ENCODE data around the gene MARK2. TPM values are rescaled to one million over a fixed set of nuclear protein-coding genes. Genes with fewer than 3 reads are reported as not detected.

The MARK2 gene
- total RNA-seq, 4 donors from 2014 or later = 66.3 to 78.7 (median 71.8) TPM

DNA sequence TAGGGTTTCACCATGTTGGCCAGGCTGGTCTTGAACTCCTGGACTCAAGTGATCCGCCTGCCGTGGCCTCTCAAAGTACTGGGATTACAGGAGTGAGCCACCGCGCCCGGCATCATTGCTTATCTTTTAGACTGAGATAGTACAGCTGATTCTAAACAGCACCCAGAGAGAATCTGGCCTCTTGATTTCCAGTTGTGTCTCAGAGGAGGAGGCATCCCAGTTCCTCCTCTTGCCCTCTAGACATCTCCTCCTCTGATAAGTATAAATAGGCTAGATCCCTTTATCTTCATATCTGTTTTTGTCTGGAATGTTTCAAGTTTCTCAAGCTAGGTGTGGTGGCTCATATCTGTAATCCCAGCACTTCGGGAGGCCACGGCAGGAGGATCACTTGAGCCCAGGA lies 7.0 kb downstream of the MARK2 start:
- no peaks in the 10 kb centered on the region for H3K27me3 ChIP-seq
- no peak overlapping the region for H3K4me3 ChIP-seq
- 56% methylated on average over 7 of the region's 7 CpGs for WGBS
- peak overlapping the region; percentile 88 for H3K27ac ChIP-seq
- peaks cover 6% of the 10 kb centered on the region for H3K36me3 ChIP-seq
- no peaks in the 10 kb centered on the region for H3K9me3 ChIP-seq
- no peak for TF ChIP-seq EP300 (IDR thresholded peaks at IDR 0.05)
- TF ChIP-seq POLR2A (IDR thresholded peaks at IDR 0.05) = no peak
- no peak for DNase-seq (ENCODE audit: low spot score in 2 of 2)
- H3K4me1 ChIP-seq = peaks cover 76% of the 10 kb centered on the region

DNA sequence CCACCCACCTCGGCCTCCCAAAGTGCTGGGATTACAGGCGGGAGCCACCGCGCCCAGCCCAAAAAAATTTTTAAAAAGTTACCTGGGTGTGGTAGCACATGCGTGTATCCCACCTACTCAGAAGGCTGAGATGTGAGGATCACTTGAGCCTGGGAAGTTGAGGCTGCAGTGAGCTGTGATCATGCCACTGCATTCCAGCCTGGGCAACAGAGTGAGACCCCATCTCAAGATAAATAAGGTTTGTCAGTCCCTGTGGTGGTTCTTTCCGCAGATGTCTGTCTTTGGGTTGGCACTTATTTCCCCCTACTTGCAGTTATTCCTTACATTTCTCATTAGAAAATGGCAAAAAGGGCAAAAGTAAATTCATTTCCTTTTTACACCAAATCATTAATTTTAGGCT lies 8.0 kb downstream of the MARK2 start:
- DNase-seq (ENCODE audit: low spot score in 2 of 2) = no peak
- Histone ChIP-seq H3K4me1 (peaks cover 75% of the 10 kb centered on the region), H3K36me3 (peaks cover 8% of the 10 kb centered on the region), H3K4me3 (no peak overlapping the region), H3K27ac (peak overlapping the region; percentile 88), H3K9me3 (no peaks in the 10 kb centered on the region), H3K27me3 (no peaks in the 10 kb centered on the region)
- WGBS = 89% methylated on average over 6 of the region's 6 CpGs
- no peak for TF ChIP-seq POLR2A (IDR thresholded peaks at IDR 0.05)
- TF ChIP-seq EP300 (IDR thresholded peaks at IDR 0.05) = no peak
- no peak for TF ChIP-seq POLR2AphosphoS5 (IDR thresholded peaks at IDR 0.05)
- TF ChIP-seq, protein P1, sequence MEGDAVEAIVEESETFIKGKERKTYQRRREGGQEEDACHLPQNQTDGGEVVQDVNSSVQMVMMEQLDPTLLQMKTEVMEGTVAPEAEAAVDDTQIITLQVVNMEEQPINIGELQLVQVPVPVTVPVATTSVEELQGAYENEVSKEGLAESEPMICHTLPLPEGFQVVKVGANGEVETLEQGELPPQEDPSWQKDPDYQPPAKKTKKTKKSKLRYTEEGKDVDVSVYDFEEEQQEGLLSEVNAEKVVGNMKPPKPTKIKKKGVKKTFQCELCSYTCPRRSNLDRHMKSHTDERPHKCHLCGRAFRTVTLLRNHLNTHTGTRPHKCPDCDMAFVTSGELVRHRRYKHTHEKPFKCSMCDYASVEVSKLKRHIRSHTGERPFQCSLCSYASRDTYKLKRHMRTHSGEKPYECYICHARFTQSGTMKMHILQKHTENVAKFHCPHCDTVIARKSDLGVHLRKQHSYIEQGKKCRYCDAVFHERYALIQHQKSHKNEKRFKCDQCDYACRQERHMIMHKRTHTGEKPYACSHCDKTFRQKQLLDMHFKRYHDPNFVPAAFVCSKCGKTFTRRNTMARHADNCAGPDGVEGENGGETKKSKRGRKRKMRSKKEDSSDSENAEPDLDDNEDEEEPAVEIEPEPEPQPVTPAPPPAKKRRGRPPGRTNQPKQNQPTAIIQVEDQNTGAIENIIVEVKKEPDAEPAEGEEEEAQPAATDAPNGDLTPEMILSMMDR (IDR thresholded peaks at IDR 0.05) = no peak

GRCh38 chr11:63847363-63847762 lies 8.5 kb downstream of the MARK2 start:
- DNase-seq (ENCODE audit: low spot score in 2 of 2) = no peak
- no peak for TF ChIP-seq EP300 (IDR thresholded peaks at IDR 0.05)
- TF ChIP-seq POLR2AphosphoS5 (IDR thresholded peaks at IDR 0.05) = no peak
- Histone ChIP-seq H3K36me3 (peaks cover 8% of the 10 kb centered on the region), H3K9me3 (no peaks in the 10 kb centered on the region), H3K27ac (peak overlapping the region; percentile 88), H3K4me3 (no peak overlapping the region), H3K4me1 (peaks cover 74% of the 10 kb centered on the region), H3K27me3 (no peaks in the 10 kb centered on the region)
- WGBS = 39% methylated on average over 3 of the region's 3 CpGs

- Histone ChIP-seq H3K36me3 (peaks cover 2% of the 10 kb centered on the region), H3K27ac (no peak overlapping the region), H3K27me3 (no peaks in the 10 kb centered on the region), H3K4me3 (no peak overlapping the region), H3K4me1 (peaks cover 51% of the 10 kb centered on the region), H3K9me3 (no peaks in the 10 kb centered on the region)
- no peak for DNase-seq (ENCODE audit: low spot score in 2 of 2)
- TF ChIP-seq EP300 (IDR thresholded peaks at IDR 0.05) = no peak
- TF ChIP-seq, protein P1 (IDR thresholded peaks at IDR 0.05) = no peak
- no peak for TF ChIP-seq POLR2AphosphoS5 (IDR thresholded peaks at IDR 0.05)
- TF ChIP-seq POLR2A (IDR thresholded peaks at IDR 0.05) = no peak
- whole genome bisulfite sequencing = 81% methylated on average over 2 of the region's 2 CpGs
Measured at GRCh38 chr11:63849691-63850090, 10.8 kb downstream of the MARK2 start.

GRCh38 chr11:63850920-63851319 lies 12.0 kb downstream of the MARK2 start:
- H3K9me3 ChIP-seq = no peaks in the 10 kb centered on the region
- no peak for DNase-seq (ENCODE audit: low spot score in 2 of 2)
- 92% methylated on average over 5 of the region's 5 CpGs for whole genome bisulfite sequencing
- H3K4me3 ChIP-seq = no peak overlapping the region
- peaks cover 2% of the 10 kb centered on the region for H3K36me3 ChIP-seq
- TF ChIP-seq POLR2AphosphoS5 (IDR thresholded peaks at IDR 0.05) = no peak
- no peak for TF ChIP-seq POLR2A (IDR thresholded peaks at IDR 0.05)
- TF ChIP-seq, protein P1 (IDR thresholded peaks at IDR 0.05) = no peak
- peak overlapping the region; percentile 8 for H3K27ac ChIP-seq
- H3K27me3 ChIP-seq = no peaks in the 10 kb centered on the region
- H3K4me1 ChIP-seq = peaks cover 43% of the 10 kb centered on the region

DNA sequence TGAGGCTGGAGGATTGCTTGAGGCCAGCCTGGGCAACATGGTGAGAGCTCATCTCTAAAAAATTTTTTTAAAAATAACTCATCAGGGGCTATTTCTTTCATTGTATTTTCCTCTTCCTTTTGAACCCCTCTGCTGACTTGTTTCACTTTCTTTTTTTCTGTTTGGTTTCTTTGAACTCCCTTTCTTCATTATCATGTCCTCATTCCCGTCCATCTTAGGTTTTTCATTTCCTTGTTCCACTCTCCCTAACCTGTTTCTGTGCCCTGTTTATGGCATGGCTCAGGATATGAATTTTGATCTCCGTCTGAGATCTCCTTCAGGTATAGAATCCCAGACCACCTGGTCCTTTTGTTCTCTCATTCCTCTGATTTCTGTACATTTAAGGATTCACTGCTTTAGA lies 12.5 kb downstream of the MARK2 start:
- H3K9me3 ChIP-seq = no peaks in the 10 kb centered on the region
- peaks cover 2% of the 10 kb centered on the region for H3K36me3 ChIP-seq
- H3K4me1 ChIP-seq = peaks cover 40% of the 10 kb centered on the region
- no peak overlapping the region for H3K4me3 ChIP-seq
- H3K27ac ChIP-seq = peak overlapping the region; percentile 8
- TF ChIP-seq EP300 (IDR thresholded peaks at IDR 0.05) (no peak), POLR2AphosphoS5 (IDR thresholded peaks at IDR 0.05) (no peak), POLR2A (IDR thresholded peaks at IDR 0.05) (no peak)
- TF ChIP-seq, protein P1 (IDR thresholded peaks at IDR 0.05) = no peak
- no peaks in the 10 kb centered on the region for H3K27me3 ChIP-seq
- 47% methylated on average over 2 of the region's 2 CpGs for WGBS
- DNase-seq (ENCODE audit: low spot score in 2 of 2) = no peak
